WTC11 (cell line): Measurements from ENCODE around the gene TVP23C.
"Not testable (repeated sequence)": the region's sequence is repeated elsewhere in the genome, so short reads cannot be mapped to it uniquely, and the experiment has no call there.

Experiments used
- AFF4 ChIP-seq: sonication (generic); formaldehyde crosslinking; IDR thresholded peaks from 2 replicates; pipeline ENCODE4 v1.8.1; 2023; ENCODE audit warnings: mild to moderate bottlenecking, missing genetic modification reagents, borderline replicate concordance
- ATF3 ChIP-seq: sonication (generic); formaldehyde crosslinking; conservative IDR thresholded peaks from 2 replicates; pipeline ENCODE4 v1.8.1; 2022; ENCODE audit warnings: mild to moderate bottlenecking, missing genetic modification reagents
- CREB1 ChIP-seq: sonication (generic); formaldehyde crosslinking; IDR thresholded peaks from 2 replicates; pipeline ENCODE4 v1.8.0; 2023; ENCODE audit warnings: mild to moderate bottlenecking, missing genetic modification reagents
- CTCF ChIP-seq: fragments of 200-600 bp; IDR thresholded peaks from 2 replicates; pipeline ENCODE4 v1.8.0; 2022; ENCODE audit warnings: antibody characterized with exemption
- ETV6 ChIP-seq: sonication (generic); formaldehyde crosslinking; IDR thresholded peaks from 2 replicates; pipeline ENCODE4 v1.8.1; 2022; ENCODE audit warnings: mild to moderate bottlenecking, missing genetic modification reagents
- GABPB1 ChIP-seq: sonication (generic); formaldehyde crosslinking; IDR thresholded peaks from 2 replicates; pipeline ENCODE4 v1.8.1; 2023; ENCODE audit warnings: mild to moderate bottlenecking, missing genetic modification reagents
- NFE2L1 ChIP-seq: sonication (generic); formaldehyde crosslinking; IDR thresholded peaks from 2 replicates; pipeline ENCODE4 v1.8.1; 2023; ENCODE audit warnings: missing genetic modification reagents
- NFYB ChIP-seq: sonication (generic); formaldehyde crosslinking; conservative IDR thresholded peaks from 2 replicates; pipeline ENCODE4 v1.8.0; 2022; ENCODE audit warnings: low read depth, missing genetic modification reagents
- NR3C1 ChIP-seq: sonication (generic); formaldehyde crosslinking; conservative IDR thresholded peaks from 2 replicates; pipeline ENCODE4 v1.8.1; 2023; ENCODE audit warnings: low read depth, mild to moderate bottlenecking, missing genetic modification reagents
- SP1 ChIP-seq: sonication (generic); formaldehyde crosslinking; conservative IDR thresholded peaks from 2 replicates; pipeline ENCODE4 v1.8.1; 2022; ENCODE audit warnings: missing genetic modification reagents
- USF2 ChIP-seq: sonication (generic); formaldehyde crosslinking; IDR thresholded peaks from 2 replicates; pipeline ENCODE4 v1.8.1; 2023; ENCODE audit warnings: mild to moderate bottlenecking, missing genetic modification reagents, moderate library complexity
- TF ChIP-seq, protein P1 (sequence below): sonication (generic); formaldehyde crosslinking; IDR thresholded peaks from 2 replicates; pipeline ENCODE4 v1.8.1; 2023; ENCODE audit warnings: mild to moderate bottlenecking, missing genetic modification reagents

- not testable (repeated sequence) for TF ChIP-seq ATF3 (CRISPR knock-in tag); SP1 (CRISPR knock-in tag); CTCF; NFE2L1 (CRISPR knock-in tag); ETV6 (CRISPR knock-in tag); AFF4; CREB1 (CRISPR knock-in tag); USF2; GABPB1 (CRISPR knock-in tag); NR3C1 (CRISPR knock-in tag); NFYB (CRISPR knock-in tag)
- TF ChIP-seq, protein P1, sequence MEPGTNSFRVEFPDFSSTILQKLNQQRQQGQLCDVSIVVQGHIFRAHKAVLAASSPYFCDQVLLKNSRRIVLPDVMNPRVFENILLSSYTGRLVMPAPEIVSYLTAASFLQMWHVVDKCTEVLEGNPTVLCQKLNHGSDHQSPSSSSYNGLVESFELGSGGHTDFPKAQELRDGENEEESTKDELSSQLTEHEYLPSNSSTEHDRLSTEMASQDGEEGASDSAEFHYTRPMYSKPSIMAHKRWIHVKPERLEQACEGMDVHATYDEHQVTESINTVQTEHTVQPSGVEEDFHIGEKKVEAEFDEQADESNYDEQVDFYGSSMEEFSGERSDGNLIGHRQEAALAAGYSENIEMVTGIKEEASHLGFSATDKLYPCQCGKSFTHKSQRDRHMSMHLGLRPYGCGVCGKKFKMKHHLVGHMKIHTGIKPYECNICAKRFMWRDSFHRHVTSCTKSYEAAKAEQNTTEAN (CRISPR knock-in tag) = not testable (repeated sequence)
Observed at GRCh38 chr17:15546604-15547003, 16.7 kb downstream of the TVP23C start.
